ENCODE data around the gene GSG1L2.

GSG1L2 gene

GRCh38 chr17:9821921-9822320 lies at the start of gene GSG1L2:
GSG1L2 (minus strand) TSS chr17:9822079; CDS start chr17:9822071, 8 bp downstream.
- no peak for DNase-seq (ENCODE audit: low spot score)

- no peak for DNase-seq (ENCODE audit: low spot score)
Observed at GRCh38 chr17:9868552-9868951, 46.7 kb upstream of the GSG1L2 start.

GRCh38 chr17:9865586-9865985 lies 43.7 kb upstream of the GSG1L2 start:
- DNase-seq (ENCODE audit: low spot score): no peak

- no peak for DNase-seq (ENCODE audit: low spot score)
Observed at GRCh38 chr17:9862949-9863348, 41.1 kb upstream of the GSG1L2 start.

GRCh38 chr17:9862220-9862619 lies 40.3 kb upstream of the GSG1L2 start:
- DNase-seq (ENCODE audit: low spot score): no peak

- DNase-seq (ENCODE audit: low spot score): no peak
Observed at GRCh38 chr17:9860851-9861250, 39.0 kb upstream of the GSG1L2 start.

GRCh38 chr17:9859781-9860180 lies 37.9 kb upstream of the GSG1L2 start:
- DNase-seq (ENCODE audit: low spot score): no peak

- no peak for DNase-seq (ENCODE audit: low spot score)
Observed at GRCh38 chr17:9855036-9855435, 33.2 kb upstream of the GSG1L2 start.

GRCh38 chr17:9854255-9854654 lies 32.4 kb upstream of the GSG1L2 start:
- no peak for DNase-seq (ENCODE audit: low spot score)

GRCh38 chr17:9850151-9850550 lies 28.3 kb upstream of the GSG1L2 start:
- no peak for DNase-seq (ENCODE audit: low spot score)

GRCh38 chr17:9845306-9845705 lies 23.4 kb upstream of the GSG1L2 start:
- DNase-seq (ENCODE audit: low spot score): no peak

- no peak for DNase-seq (ENCODE audit: low spot score)
Observed at GRCh38 chr17:9844153-9844552, 22.3 kb upstream of the GSG1L2 start.

GRCh38 chr17:9843152-9844010 lies 21.5 kb upstream of the GSG1L2 start:
- no peak for DNase-seq (ENCODE audit: low spot score)

- DNase-seq (ENCODE audit: low spot score): no peak
Observed at GRCh38 chr17:9842057-9842758, 20.3 kb upstream of the GSG1L2 start.

GRCh38 chr17:9839433-9839832 lies 17.6 kb upstream of the GSG1L2 start:
- DNase-seq (ENCODE audit: low spot score): no peak

GRCh38 chr17:9837551-9838471 lies 15.9 kb upstream of the GSG1L2 start:
- DNase-seq (ENCODE audit: low spot score): no peak

- DNase-seq (ENCODE audit: low spot score): no peak
Observed at GRCh38 chr17:9833922-9834321, 12.0 kb upstream of the GSG1L2 start.

- DNase-seq (ENCODE audit: low spot score): no peak
Observed at GRCh38 chr17:9830711-9831110, 8.8 kb upstream of the GSG1L2 start.

- DNase-seq (ENCODE audit: low spot score): no peak
Observed at GRCh38 chr17:9829343-9829742, 7.5 kb upstream of the GSG1L2 start.

- no peak for DNase-seq (ENCODE audit: low spot score)
Observed at GRCh38 chr17:9828296-9829295, 6.7 kb upstream of the GSG1L2 start.

GRCh38 chr17:9825641-9826150 lies 3.8 kb upstream of the GSG1L2 start, which contains the start of gene GLP2R:
GLP2R (plus strand) TSS chr17:9825924; CDS start chr17:9826064, 140 bp downstream.
- no peak for DNase-seq (ENCODE audit: low spot score)
